H9 (cell line): ENCODE data around the gene EHD3. TPM values are rescaled to one million over a fixed set of nuclear protein-coding genes. Genes with fewer than 3 reads are reported as not detected.

Experiments used
- DNase-seq: peaks from one replicate; pipeline ENCODE4 v3.0.0-alpha.2; 2017
- H2AFZ ChIP-seq: one replicate; pipeline ENCODE4 v1.6.1; 2013; ENCODE audit warnings: mild to moderate bottlenecking, low read length, control low read depth, moderate library complexity
- H2AK5ac ChIP-seq: 2 replicates; pipeline ENCODE4 v1.6.1; 2013; ENCODE audit warnings: low read length, control low read depth, mixed read lengths; ENCODE audit not compliant: insufficient read length
- H2BK120ac ChIP-seq: one replicate; pipeline ENCODE4 v1.6.1; 2013; ENCODE audit warnings: low read depth, mild to moderate bottlenecking, low read length, control low read depth, inconsistent platforms; ENCODE audit not compliant: poor library complexity, severe bottlenecking
- H2BK12ac ChIP-seq: 2 replicates; pipeline ENCODE4 v1.6.1; 2013; ENCODE audit warnings: low read length, control low read depth, mixed read lengths, low read depth; ENCODE audit not compliant: insufficient read length
- H2BK15ac ChIP-seq: 2 replicates; pipeline ENCODE4 v1.6.1; 2013; ENCODE audit warnings: low read depth, low read length, control low read depth
- H2BK20ac ChIP-seq: one replicate; pipeline ENCODE4 v1.6.1; 2013; ENCODE audit warnings: low read depth, mild to moderate bottlenecking, low read length, control low read depth, inconsistent platforms; ENCODE audit not compliant: poor library complexity, severe bottlenecking
- H2BK5ac ChIP-seq: 2 replicates; pipeline ENCODE4 v1.6.1; 2013; ENCODE audit warnings: low read length, control low read depth, mixed read lengths; ENCODE audit not compliant: insufficient read length
- H3K14ac ChIP-seq: 2 replicates; pipeline ENCODE4 v1.6.1; 2013; ENCODE audit warnings: low read length, control low read depth; ENCODE audit not compliant: insufficient read depth
- H3K18ac ChIP-seq: 2 replicates; pipeline ENCODE4 v1.6.1; 2013; ENCODE audit warnings: low read depth, mild to moderate bottlenecking, mixed read lengths, low read length, control low read depth; ENCODE audit not compliant: insufficient read length
- H3K23ac ChIP-seq: 2 replicates; pipeline ENCODE4 v1.6.1; 2013; ENCODE audit warnings: low read length, control low read depth, mixed read lengths, low read depth; ENCODE audit not compliant: insufficient read length
- H3K23me2 ChIP-seq: 2 replicates; pipeline ENCODE4 v1.6.1; 2013; ENCODE audit warnings: low read depth, mild to moderate bottlenecking, mixed read lengths, low read length, control low read depth; ENCODE audit not compliant: insufficient read length, poor library complexity, severe bottlenecking
- H3K27ac ChIP-seq: 2 replicates; pipeline ENCODE4 v1.5.1; 2013; ENCODE audit warnings: low read length, control low read depth, mixed read lengths, low read depth; ENCODE audit not compliant: insufficient read length
- H3K27me3 ChIP-seq: 2 replicates; pipeline ENCODE4 v1.6.1; 2013; ENCODE audit warnings: low read length, control low read depth, inconsistent platforms; ENCODE audit not compliant: insufficient read depth
- H3K4ac ChIP-seq: 2 replicates; pipeline ENCODE4 v1.6.1; 2013; ENCODE audit warnings: low read depth, mild to moderate bottlenecking, control low read depth, inconsistent platforms, low read length, moderate library complexity
- H3K4me1 ChIP-seq: 2 replicates; pipeline ENCODE4 v1.6.1; 2013; ENCODE audit warnings: low read length, control low read depth, inconsistent platforms; ENCODE audit not compliant: insufficient read depth
- H3K4me2 ChIP-seq: 2 replicates; pipeline ENCODE4 v1.6.1; 2013; ENCODE audit warnings: low read length, control low read depth, mixed read lengths; ENCODE audit not compliant: insufficient read length, insufficient read depth
- H3K56ac ChIP-seq: 2 replicates; pipeline ENCODE4 v1.6.1; 2013; ENCODE audit warnings: low read depth, mild to moderate bottlenecking, mixed read lengths, low read length, control low read depth; ENCODE audit not compliant: insufficient read length
- H3K79me1 ChIP-seq: 2 replicates; pipeline ENCODE4 v1.6.1; 2013; ENCODE audit warnings: low read depth, mild to moderate bottlenecking, moderate library complexity, low read length, control low read depth, inconsistent platforms; ENCODE audit not compliant: insufficient read depth, poor library complexity, severe bottlenecking
- H3K79me2 ChIP-seq: 2 replicates; pipeline ENCODE4 v1.6.1; 2013; ENCODE audit warnings: low read length, control low read depth, inconsistent platforms; ENCODE audit not compliant: insufficient read depth
- H3K9ac ChIP-seq: 2 replicates; pipeline ENCODE4 v1.6.1; 2013; ENCODE audit warnings: low read length, control low read depth, mixed read lengths; ENCODE audit not compliant: insufficient read length; ENCODE audit errors: extremely low read depth
- H3K9me3 ChIP-seq: one replicate; pipeline ENCODE4 v1.6.1; 2013; ENCODE audit warnings: low read depth, low read length, inconsistent platforms; ENCODE audit not compliant: control insufficient read depth
- H3T11ph ChIP-seq: one replicate; pipeline ENCODE4 v1.6.1; 2013; ENCODE audit warnings: mild to moderate bottlenecking, low read length, control low read depth, inconsistent platforms
- H4K20me1 ChIP-seq: one replicate; pipeline ENCODE4 v1.6.1; 2013; ENCODE audit not compliant: control insufficient read depth, insufficient read length, insufficient read depth
- H4K5ac ChIP-seq: 2 replicates; pipeline ENCODE4 v1.6.1; 2013; ENCODE audit warnings: low read depth, mild to moderate bottlenecking, mixed read lengths, low read length, control low read depth; ENCODE audit not compliant: insufficient read length
- H4K8ac ChIP-seq: replicated peaks from 2 replicates; pipeline ENCODE4 v1.6.1; 2013; ENCODE audit warnings: low read length, control low read depth, mixed read lengths, low read depth; ENCODE audit not compliant: insufficient read length
- H4K91ac ChIP-seq: 2 replicates; pipeline ENCODE4 v1.6.1; 2013; ENCODE audit warnings: low read depth, mild to moderate bottlenecking, moderate library complexity, mixed read lengths, low read length, control low read depth; ENCODE audit not compliant: insufficient read length
- H3K27ac Mint-ChIP-seq, 3 experiments: 2 replicates in 2 of 3; 3 replicates in 1 of 3; pipeline ENCODE4 v1.8.0; 2020 to 2021; ENCODE audit warnings: mixed read lengths in 3 of 3, mild to moderate bottlenecking in 1 of 3, moderate library complexity in 1 of 3
- H3K27me3 Mint-ChIP-seq: 2 replicates; pipeline ENCODE4 v1.8.0; 2021; ENCODE audit warnings: low read depth, mild to moderate bottlenecking, moderate library complexity, mixed read lengths
- H3K36me3 Mint-ChIP-seq, 3 experiments: 2 replicates in 2 of 3; 3 replicates in 1 of 3; pipeline ENCODE4 v1.8.0; 2020 to 2021; ENCODE audit warnings: low read depth in 3 of 3, mixed read lengths in 3 of 3; ENCODE audit not compliant: insufficient read depth in 1 of 3
- H3K4me1 Mint-ChIP-seq, 2 experiments: 2 replicates each; pipeline ENCODE4 v1.8.0; 2020; ENCODE audit warnings: mixed read lengths in 2 of 2
- H3K4me3 Mint-ChIP-seq, 2 experiments: 2 replicates in 1 of 2; 3 replicates in 1 of 2; pipeline ENCODE4 v1.8.0; 2020 to 2021; ENCODE audit warnings: mild to moderate bottlenecking in 2 of 2, mixed read lengths in 2 of 2, moderate library complexity in 1 of 2
- H3K9me3 Mint-ChIP-seq, 2 experiments: 2 replicates in 1 of 2; 3 replicates in 1 of 2; pipeline ENCODE4 v1.8.0; 2020; ENCODE audit warnings: mild to moderate bottlenecking in 2 of 2, mixed read lengths in 2 of 2, moderate library complexity in 1 of 2
- WGBS: extraction: QIAGEN DNeasy Blood & Tissue Kit; methylation state at CpG from one replicate; pipeline ENCODE4 v1.1.7; 2013; ENCODE audit warnings: missing lambda C conversion rate, low lambda C conversion rate, mixed read lengths; ENCODE audit not compliant: insufficient read length; ENCODE audit errors: extremely low coverage; 5-methylcytosine and 5-hydroxymethylcytosine counted together
- total RNA-seq: library from RNA; stranded (reverse); gene quantifications from 2 replicates; pipeline ENCODE4 v1.2.1, GENCODE V29; 2021
- TF ChIP-seq, protein P1 (sequence below): fragments of 200-600 bp; sonication (generic); conservative IDR thresholded peaks from 3 replicates; pipeline ENCODE4 v1.8.0; 2021; ENCODE audit warnings: antibody characterized with exemption, mild to moderate bottlenecking

The EHD3 gene
- total RNA-seq, 1 experiment from 2014 or later = 8.3 TPM

DNA sequence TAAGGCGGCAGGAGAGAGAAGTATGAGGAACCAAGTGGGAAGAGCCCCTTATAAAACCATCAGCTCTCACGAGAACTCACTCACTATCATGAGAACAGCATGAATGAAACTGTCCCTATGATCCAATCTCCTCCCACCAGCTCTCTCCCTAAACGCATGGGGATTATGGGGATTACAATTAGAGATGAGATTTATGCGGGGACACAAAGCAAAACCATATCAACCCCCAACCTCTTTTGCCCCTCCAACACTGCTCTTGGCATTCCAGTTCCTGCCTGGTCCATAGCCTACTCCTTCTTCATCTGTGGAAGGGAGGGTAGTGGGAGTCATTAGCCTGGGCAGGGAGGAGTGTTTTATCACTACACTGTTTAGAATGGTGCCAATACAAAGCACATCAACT, 1.4 kb upstream of the EHD3 start:
- Histone ChIP-seq H3K14ac (no peak overlapping the region), H3K9ac (no peak overlapping the region), H2BK12ac (no peak overlapping the region), H3T11ph (no peak overlapping the region), H2BK15ac (no peak overlapping the region), H4K20me1 (no peaks in the 10 kb centered on the region), H2AFZ (no peak overlapping the region), H3K4ac (no peak overlapping the region), H3K79me1 (no peaks in the 10 kb centered on the region), H3K23me2 (peaks cover 5% of the 10 kb centered on the region), H4K5ac (no peak overlapping the region), H3K18ac (no peak overlapping the region), H4K8ac (no peak overlapping the region), H2AK5ac (no peak overlapping the region), H3K79me2 (no peaks in the 10 kb centered on the region), H3K27ac (no peak overlapping the region), H3K56ac (no peak overlapping the region), H3K23ac (no peak overlapping the region), H3K9me3 (no peaks in the 10 kb centered on the region), H2BK20ac (no peak overlapping the region), H2BK120ac (no peak overlapping the region), H2BK5ac (no peak overlapping the region), H4K91ac (no peak overlapping the region), H3K4me1 (0 out of 2 replicates have a peak, but pooled peaks cover 3% of the 10 kb centered on the region), H3K4me2 (no peak overlapping the region), H3K27me3 (peaks cover 4% of the 10 kb centered on the region; the same call in 1 of the 2 replicates)
- no peak for DNase-seq
- Mint-ChIP-seq H3K27me3 (peaks cover 14% of the 10 kb centered on the region), H3K4me1 (peaks cover 19 to 25% of the 10 kb centered on the region in 2 experiments), H3K9me3 (no peaks in the 10 kb centered on the region), H3K36me3 (no peaks in the 10 kb centered on the region), H3K27ac (no peak overlapping the region; a peak in 1 of 7 replicates), H3K4me3 (no peak overlapping the region)
- no CpG with 5 or more reads among the region's 4 CpGs for WGBS
- TF ChIP-seq, protein P1, sequence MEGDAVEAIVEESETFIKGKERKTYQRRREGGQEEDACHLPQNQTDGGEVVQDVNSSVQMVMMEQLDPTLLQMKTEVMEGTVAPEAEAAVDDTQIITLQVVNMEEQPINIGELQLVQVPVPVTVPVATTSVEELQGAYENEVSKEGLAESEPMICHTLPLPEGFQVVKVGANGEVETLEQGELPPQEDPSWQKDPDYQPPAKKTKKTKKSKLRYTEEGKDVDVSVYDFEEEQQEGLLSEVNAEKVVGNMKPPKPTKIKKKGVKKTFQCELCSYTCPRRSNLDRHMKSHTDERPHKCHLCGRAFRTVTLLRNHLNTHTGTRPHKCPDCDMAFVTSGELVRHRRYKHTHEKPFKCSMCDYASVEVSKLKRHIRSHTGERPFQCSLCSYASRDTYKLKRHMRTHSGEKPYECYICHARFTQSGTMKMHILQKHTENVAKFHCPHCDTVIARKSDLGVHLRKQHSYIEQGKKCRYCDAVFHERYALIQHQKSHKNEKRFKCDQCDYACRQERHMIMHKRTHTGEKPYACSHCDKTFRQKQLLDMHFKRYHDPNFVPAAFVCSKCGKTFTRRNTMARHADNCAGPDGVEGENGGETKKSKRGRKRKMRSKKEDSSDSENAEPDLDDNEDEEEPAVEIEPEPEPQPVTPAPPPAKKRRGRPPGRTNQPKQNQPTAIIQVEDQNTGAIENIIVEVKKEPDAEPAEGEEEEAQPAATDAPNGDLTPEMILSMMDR = no peak
